HG02938 (cell line): ENCODE measurements around the gene CFAP61.
"Not testable (repeated sequence)": the region's sequence is repeated elsewhere in the genome, so short reads cannot be mapped to it uniquely, and the experiment has no call there.

ENCODE experiments used
- ATAC-seq: cut with Tn5 transposase; IDR thresholded peaks from one replicate; pipeline ENCODE4 v1.9.1; 2021; ENCODE audit warnings: mild to moderate bottlenecking, moderate library complexity; ENCODE audit not compliant: unreplicated experiment

The CFAP61 gene

DNA sequence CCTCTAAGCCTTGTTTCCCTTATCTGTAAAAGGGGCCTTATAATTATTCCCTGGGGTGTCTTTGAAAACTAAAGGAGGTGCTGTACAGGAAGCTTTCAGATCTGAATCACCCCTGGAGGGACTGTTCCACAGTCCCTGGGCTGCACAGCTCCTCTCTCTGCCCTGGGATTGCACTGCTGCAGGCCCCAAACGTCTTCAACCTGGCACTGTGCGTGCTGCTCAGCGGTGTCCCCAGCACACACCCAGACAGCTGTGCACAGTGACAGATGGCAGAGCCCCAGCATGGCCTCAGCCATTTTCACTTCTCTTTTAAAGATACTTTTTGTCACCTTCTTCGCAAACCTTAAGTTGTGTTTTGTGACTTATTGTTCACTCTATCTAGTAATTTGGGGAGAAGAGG is 264.9 kb downstream of the CFAP61 start:
- peak; percentile 77 for ATAC-seq

DNA sequence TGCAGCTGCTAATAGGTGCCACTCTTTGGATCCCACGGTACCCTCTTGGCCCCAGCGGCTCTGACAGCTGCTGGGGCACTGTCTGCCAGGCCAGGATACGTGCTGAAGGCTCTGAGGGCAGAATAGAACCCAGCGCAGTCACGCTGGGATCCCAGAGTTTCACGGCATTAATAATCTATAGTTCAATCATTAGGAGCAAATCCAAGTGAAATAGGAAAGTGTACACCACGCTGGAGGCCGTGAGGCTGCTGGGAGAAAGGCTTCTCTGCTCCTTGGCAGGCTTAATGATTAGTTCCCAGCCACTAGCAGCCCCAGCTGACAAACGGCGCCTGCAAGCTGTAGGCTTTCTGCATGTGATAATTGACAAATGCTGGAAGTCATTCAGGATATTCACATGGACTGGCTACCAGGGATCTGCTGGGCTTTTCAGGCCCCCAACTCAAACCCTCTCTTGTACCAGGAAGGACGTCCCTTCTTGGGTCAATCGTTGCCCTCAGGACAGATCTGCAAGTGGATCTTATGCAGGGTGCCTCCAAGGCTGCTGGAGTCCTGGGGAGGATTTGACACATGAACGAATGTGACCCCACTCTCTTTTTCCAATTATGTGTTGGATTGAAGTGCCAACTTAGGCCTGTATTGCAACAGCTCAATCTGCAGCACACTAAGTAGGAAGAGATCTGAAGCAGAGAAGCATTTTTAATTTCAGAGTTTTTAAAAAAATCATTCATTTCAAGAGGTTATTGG is 265.5 kb downstream of the CFAP61 start:
- peak; percentile 15 for ATAC-seq

DNA sequence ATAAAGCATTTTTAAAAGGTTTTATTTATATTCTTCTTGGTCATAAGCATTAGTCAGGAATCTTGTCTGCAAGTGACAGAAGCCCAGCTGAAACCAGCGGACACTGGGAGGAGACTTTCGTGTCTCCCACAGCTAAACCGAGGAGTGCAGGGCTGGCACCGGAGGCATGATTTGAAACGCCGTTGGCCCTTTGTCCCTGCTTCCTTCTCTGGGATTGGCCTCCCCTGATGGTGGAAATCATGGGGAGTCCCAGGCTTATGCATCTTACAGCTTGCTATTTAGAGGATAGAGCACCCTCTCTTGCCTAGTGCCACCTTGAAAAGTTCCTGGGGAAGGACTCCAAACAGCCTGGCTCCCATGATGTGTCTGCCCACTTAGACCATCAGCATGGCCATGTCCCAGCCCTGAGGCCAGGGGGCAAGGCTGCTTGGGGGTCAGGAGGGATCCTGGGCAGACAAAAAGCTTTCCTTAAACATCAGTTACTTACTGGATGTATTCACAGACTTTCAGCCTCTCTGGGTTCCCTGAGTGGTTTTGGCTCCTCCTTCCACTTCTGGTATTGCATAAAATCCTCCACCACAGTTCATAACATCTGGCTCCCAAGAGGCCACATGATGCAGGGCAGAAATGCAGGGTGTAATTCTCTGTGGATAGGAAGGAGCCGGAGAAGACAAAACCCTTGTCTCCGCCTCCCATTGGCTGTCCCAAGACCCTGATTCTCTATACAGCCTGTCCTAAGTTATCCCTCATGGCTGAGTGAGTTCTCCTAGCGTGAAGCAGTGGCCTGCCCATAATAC is 266.2 kb downstream of the CFAP61 start:
- ATAC-seq: no peak

DNA sequence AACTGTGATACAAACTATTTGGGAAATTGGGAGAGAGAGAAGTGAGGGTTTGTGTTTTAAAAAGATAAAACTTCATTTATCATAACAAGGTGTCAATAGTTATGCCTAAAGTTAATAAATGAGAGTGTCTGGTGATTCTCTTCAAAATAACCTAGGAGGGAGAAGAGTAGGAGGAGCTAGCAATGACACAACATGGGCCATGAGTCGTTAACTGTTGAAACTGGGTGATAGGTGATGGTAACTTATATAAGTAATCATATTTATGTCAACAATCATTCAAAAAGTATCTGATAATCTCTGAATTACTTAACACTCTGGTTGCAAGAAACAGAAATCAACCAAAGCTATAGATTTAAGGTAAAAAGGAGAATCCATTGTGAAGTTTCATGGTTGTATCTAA is 268.8 kb downstream of the CFAP61 start:
- no peak for ATAC-seq

DNA sequence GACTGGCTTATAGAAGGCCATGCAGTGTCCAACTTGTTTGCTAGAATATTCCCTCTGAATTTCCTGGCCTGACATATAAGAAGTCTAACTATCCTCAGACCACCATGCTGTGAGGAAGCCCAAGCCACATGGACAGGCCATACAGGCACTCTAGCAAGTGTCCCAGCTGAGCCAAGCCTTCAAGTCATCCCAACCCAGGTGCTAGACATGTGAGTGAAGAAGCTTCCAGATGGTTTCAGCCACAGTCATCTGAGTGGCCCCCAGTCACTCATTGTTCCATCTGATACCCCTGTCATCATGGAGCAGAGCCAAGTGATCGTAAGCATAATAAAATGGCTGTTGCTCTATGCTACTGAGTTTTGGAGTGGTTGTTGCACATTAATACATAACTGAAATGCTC is 269.6 kb downstream of the CFAP61 start:
- no peak for ATAC-seq

DNA sequence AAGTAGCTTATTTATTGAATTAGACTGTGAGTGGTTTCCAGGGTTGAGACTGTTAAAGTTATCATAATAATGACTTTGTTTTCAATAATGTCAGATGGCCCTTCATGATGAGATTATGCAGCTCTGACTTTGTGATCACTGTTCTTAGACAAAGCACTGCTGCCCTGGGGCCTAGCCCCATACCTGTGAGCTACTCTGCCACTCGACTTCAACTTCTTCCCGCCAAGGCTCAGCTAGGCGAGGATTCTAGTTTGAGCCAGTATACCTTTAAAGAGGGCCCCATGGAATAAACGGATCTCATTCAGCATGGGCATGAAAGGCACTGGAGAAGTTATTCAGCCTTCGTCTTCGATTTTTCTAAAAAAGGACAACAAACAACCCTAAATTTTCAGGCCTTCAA is 270.6 kb downstream of the CFAP61 start:
- ATAC-seq: no peak

DNA sequence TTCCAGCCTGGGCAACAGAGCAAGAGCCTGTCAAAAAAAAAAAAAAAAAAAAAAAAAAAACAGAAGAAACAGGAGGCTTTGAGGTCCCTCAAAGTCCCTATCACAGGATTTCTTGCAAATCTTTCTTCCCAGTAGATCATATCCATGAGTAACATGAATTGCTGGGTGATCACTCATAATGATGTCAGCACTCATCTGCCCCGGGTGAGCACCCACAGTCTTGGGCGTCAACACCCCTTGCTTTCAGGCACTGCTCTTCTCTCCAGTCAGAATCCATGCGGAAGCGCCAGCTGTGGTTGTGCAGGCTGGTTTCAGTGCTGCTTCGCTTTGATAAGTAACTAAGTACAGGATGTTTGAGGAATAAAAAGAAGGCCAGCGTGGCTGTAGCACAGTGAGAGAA is 275.4 kb downstream of the CFAP61 start:
- no peak for ATAC-seq

DNA sequence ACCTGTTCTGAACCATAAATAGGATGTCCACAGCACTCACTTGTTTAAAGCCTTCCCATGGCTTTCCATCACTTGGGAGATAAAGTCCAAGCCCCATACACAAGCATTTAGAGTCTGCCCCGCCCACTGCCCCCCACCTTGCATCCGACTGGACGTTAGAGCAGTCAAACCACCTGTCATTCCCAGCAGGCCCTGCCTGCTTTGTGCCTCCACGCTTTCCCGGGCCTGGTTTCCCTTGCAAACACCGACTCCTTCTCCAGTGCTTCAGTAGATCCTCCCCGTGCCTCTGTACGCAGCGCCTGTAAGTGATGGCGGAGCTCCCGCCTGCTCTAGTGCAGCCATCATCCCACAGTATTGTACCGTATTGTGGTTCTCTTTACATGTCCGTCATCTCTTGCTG is 277.2 kb downstream of the CFAP61 start:
- no peak for ATAC-seq

DNA sequence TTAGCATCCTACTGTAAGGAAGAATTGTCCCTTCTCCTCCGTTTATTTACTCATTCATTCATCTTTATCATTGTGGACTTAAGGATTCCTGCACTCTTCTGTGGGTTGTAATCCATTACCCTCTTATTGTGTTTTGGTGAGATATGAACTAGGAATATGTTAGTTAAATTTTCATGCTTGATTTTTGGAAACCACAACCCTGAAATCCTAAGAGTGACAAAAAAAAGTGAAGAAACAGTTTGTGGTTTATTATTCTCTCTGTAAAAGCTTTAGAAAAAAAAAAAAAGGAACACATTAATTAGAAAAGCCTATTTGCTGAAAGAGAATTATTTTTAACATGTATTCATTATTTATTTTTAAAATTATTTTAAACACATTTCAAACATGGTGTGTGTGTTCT is 278.8 kb downstream of the CFAP61 start:
- no peak for ATAC-seq

DNA sequence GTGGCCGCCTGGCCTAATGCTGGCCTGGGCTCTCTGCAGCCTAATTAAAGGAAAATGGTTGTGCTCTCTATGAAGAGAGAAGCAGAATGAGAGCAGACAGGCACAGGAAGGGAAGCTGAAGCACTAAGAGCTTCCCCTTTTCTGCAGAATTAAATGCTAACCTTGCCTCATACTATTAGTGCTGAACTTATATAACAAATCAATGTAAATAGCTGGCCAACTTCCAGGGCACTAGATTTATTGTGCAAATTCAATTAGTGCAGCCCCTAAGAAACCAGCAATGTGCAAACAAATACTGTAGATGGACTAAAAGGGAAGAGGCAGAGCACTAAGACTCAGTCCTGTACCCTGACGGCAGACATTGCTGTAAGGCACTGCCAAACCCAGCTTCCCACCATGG is 279.5 kb downstream of the CFAP61 start:
- ATAC-seq: no peak

DNA sequence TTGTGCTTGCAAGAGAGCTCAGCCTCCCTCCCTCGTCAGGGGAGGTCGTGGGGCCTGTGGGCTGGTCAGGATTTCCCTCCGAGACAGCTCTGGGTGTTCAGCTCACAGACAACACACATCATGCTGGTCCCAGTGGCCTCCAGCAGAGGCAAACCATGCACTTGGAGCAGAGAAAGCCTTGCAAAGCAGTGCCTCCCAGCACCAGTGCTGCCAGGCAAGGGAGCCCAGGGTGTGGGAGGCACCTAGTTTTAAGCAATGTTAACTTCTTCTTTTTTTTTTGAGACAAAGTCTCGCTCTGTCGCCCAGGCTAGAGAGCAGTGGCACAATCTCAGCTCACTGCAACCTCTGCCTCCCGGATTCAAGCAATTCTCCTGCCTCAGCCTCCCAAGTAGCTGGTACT is 281.5 kb downstream of the CFAP61 start:
- no peak for ATAC-seq

DNA sequence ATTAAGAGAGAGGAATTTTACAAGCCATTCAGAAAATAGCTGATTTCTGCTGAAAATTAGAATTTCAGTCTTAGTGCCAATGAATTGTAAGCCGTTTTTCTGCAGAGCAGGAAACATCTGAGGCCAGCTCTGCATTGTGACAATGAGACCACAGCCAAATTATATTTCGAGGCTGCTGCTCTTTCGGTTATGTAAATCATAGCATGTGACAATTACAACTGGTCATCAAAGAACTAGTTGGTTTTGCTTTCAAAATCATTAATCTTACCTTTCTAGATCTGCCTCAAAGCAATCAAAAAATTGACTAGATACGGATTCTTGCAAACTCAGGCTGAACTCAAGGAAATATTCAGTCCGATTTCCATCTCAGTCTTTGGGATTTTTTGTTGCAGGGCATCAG is 282.2 kb downstream of the CFAP61 start:
- peak; percentile 98 for ATAC-seq

DNA sequence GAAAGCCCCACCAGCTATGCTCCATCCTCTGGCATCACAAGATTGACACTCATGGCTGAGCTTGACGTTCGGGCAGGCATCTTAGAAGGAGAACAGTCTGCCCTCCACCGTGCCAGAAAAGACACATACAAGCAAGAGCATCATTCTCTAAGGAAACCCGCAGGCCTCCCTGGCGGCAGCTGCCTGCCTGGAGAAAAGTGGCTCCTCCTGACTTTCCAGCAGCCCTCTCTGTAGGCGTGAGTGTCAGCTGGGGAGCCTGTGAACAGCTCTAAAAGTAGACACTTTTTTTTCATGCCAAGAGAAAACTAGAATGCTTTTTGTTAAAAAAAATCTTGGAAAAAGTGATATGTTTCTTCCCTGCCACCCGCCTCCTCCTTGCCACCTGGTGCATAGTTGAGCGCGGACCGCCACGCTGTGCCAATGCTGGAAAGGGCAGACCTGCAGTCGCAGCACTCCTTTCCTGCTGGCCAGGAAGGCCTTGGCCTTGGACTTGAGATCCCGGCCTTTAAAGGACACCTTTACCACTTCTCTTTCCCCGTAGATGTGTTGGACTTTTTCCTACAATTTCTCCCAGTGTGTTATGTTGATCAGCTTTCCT is 285.9 kb downstream of the CFAP61 start:
- ATAC-seq: no peak

DNA sequence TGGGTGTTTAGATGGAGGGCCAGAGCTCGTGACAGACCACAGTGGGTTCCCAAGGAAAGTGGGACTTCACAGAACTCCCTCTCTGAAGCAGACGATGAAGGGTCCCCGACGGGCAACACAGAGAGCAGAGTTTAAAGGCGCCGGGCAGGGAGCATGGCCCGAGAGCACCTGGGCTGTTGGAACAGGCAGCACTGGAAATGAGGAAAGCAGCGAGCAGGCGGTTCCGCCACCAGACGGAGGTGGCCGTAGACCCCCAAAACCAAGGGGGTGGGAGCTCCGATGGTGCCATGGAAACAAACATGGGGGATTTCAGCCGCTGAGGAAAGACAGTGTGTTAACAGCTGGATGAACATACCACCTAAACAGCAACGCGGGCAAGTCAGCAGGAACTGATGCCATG is 288.1 kb downstream of the CFAP61 start:
- ATAC-seq: no peak

DNA sequence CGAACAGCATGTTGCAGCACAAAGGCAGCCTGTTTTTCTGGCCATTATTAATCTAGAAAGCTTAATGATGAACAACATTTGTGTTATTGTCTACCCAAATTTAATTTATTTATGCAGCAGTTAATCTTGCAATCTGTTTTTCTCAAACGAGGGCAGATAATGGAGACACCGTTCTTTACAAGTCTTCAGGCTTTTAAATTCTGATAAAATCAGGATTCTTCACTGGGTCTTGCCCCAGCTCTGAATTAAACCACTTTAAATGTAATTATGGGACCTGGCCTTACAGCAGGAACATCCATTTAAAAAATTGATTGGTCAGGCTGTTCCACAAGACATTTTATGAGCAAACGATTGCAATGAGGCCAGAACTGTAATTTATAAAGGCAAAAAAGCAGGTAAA is 289.0 kb downstream of the CFAP61 start:
- ATAC-seq: no peak

DNA sequence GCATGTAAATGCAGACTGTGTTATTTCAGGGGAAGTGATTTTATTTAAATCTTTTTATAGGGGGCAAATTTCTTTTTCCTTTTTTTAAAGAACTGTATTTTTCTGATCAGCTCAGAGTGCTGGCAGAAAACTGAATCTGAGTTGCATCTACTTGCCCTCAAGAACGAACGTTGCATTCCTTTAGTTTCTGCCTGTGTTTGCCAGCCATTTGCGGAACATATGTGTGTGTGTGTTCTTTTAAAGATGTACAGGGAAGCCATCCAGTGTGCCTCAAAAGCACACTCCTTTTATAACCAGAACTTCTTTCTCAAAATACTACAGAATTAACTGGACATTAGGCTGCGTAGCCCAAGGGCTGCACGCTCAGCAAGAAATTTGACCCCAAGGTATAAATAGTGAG is 289.7 kb downstream of the CFAP61 start:
- no peak for ATAC-seq

DNA sequence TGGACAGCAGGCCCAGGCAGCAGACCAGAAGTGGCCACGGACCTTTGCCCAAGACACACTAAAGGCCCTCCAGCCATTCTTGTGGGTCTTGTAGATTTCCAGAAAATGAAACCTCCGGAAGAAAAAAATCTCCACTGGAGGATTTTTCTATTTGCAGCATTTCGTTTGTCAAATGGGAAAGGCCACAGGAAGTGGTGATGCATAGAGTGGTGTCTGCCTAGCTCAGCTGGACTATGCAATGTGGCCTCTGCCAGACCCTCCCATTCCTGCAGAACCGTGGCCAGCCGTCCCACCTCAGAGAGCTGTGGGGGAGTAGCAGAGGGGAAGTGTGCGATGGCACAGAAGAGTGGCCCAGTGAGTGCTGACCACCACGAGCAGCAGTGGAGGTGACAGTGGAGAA is 291.6 kb downstream of the CFAP61 start:
- no peak for ATAC-seq

DNA sequence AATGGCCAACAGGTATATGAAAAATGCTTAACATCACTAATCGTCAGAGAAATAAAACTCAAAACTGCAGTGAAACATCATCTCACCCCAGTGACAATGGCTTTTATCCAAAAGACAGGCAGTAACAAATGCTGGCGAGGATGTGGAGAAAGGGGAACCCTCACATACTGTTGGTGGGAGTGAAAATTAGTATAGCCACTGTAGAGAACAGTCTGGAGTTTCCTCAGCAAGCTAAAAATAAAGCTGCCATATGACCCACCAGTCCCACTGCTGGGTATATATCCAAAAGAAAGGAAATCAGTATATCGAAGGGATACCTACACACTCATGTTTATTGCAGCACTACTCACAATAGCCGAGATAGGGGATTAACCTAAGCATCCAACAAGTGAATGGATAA is 292.1 kb downstream of the CFAP61 start:
- no peak for ATAC-seq

DNA sequence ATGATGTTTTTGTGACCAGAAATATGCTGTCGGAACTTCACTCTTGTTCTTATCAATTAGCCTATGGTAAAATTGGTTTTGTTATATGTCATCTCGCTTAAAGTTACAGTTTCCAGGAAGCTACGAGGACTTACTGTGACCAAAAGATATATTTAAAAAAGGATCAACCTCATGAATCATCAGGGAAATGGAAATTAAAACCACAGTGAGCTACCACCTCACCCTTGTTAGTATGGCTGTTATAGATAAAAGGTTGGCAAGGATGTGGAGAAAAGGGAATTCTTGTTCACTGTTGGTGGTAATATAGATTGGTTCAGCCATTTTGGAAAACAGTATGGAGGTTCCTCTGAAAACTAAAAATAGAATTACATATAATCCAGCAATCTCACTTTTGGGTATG is 301.2 kb downstream of the CFAP61 start:
- no peak for ATAC-seq

DNA sequence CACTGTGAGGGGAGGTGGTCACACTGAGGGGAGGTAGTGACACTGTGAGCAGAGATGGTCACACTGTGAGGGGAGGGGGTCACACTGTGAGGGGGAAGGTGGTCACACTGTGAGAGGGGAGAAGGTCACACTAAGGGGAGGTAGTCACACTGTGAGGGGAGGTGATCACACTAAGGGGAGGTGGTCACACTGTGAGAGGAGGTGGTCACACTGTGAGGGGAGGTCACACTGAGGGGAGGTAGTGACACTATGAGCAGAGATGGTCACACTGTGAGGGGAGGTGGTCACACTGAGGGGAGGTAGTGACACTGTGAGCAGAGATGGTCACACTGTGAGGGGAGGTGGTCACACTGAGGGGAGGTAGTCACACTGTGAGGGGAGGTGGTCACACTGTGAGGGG is 303.2 kb downstream of the CFAP61 start:
- ATAC-seq: not testable (repeated sequence)

DNA sequence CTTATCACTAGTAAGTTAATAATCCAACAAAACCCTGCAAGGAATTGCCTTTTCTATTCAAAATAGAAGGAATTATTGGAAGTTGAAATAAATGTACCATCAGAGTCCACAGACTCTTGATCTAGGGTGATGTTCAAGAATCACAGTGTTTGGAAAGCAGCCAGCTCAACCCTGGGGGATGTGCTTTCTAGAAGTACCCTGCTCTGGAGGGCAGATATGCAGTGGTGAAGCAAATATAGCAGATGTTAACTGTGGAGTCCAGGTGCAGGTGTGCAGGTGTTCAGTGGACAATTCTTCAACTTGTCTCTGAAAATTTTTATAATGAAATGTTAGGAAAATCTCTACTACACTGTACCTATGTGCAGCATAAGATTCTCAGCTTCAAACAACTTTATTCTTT is 306.5 kb downstream of the CFAP61 start:
- ATAC-seq: no peak

DNA sequence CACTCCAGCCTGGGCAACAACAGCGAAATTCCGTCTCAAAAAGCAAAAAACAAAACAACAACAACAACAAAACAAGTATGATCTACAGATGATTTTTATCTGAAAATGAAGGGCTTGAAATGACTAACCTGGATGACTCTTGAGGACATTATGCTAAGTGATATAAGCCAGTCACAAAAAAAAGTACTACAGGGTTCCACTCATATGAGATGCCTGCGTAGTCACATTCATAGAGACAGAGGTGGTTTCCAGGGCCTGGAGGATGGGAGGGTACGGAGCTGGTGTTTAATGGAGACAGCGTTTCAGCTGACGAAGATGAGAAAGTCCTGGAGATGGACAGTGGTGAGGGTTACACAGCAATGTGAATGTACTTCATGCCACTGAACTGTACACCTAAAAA is 307.3 kb downstream of the CFAP61 start:
- ATAC-seq: no peak
